Fibroblast of lung (primary cell): Measurements from ENCODE around the gene TEX19.

Source experiments
- CTCF ChIP-seq, 2 donors: IDR thresholded peaks in 1 of 2; conservative IDR thresholded peaks in 1 of 2; 1 replicate in 1 of 2; 2 replicates in 1 of 2; pipeline ENCODE4 v1.5.1; 2011 to 2012; ENCODE audit warnings: low read length in 2 of 2, control low read depth in 1 of 2, inconsistent platforms in 1 of 2, low read depth in 1 of 2, mild to moderate bottlenecking in 1 of 2
- EZH2 ChIP-seq: IDR thresholded peaks from 2 replicates; pipeline ENCODE4 v1.5.1; 2012; ENCODE audit warnings: low read length, control low read depth, mild to moderate bottlenecking; ENCODE audit errors: missing control alignments

DNA sequence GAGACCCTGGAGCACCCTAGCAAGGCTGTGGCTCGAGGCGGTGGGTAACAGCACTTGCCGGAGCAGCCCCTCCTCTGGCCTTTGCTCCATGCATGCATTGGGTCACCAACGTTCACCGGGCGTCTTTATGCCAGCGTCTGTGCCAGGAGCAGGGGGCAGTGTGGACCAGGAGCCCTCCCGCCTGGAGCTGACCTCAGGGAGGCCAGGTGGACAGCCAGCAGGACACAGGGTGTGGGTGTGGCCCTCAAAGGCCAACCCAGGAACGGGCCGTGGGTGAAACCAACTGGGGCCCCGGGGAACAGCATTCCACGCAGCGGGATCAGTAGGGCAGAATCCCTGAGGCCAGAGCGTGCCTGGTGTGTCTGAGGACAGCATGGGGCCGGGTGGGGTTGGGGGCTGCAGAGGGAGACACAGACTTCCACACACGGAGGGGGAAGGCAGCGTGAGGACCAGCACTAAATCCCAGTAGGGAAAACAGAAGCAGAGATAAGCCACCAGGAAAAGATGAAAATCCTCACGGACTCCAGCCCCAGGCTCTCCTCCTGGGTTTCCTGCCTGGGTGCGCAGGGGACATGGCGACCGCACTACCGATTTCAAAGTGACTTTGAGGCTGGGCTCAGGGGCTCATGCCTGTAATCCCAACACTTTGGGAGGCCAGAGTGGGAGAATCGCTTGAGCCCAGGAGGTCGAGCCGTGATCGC lies 38.8 kb upstream of the TEX19 start:
- no peak for TF ChIP-seq CTCF (conservative IDR thresholded peaks at IDR 0.05 in 1 of 2, IDR thresholded peaks at IDR 0.05 in 1 of 2; ENCODE audit: low read depth in 1 of 2, low read length in 2 of 2)
- TF ChIP-seq EZH2: no peak
